GM13977 (cell line): Measurements from ENCODE around the gene NCK1.

Experiments used
- DNase-seq: peaks from one replicate; pipeline ENCODE4 v3.0.0; 2012; ENCODE audit warnings: low spot score
- CTCF ChIP-seq: IDR thresholded peaks from 2 replicates; pipeline ENCODE4 v1.5.1; 2012; ENCODE audit warnings: mild to moderate bottlenecking, control low read depth; ENCODE audit not compliant: insufficient read depth; ENCODE audit errors: extremely low read depth, missing control alignments
- in situ Hi-C: fragments of 300-500 bp; cut with MboI; formaldehyde crosslinking; loops from one replicate; pipeline ENCODE4 v1.12.0; 2022; ENCODE audit warnings: low sequenced_read_pairs, low pct_unique_long_range_greater_than_20kb, mixed read lengths, inconsistent platforms; ENCODE audit not compliant: unreplicated experiment

Gene NCK1

GRCh38 chr3:136932978-136933772 is 71.2 kb downstream of the NCK1 start:
- no peak for DNase-seq
- TF ChIP-seq CTCF: no peak
- in situ Hi-C loops: no loop called here

GRCh38 chr3:136937175-136937574 is 75.2 kb downstream of the NCK1 start:
- no peak for TF ChIP-seq CTCF
- in situ Hi-C loops: no loop called here

GRCh38 chr3:136937851-136938250 is 75.8 kb downstream of the NCK1 start:
- DNase-seq: no peak
- no peak for TF ChIP-seq CTCF
- in situ Hi-C loops: no loop called here

More at GRCh38 chr3:136937175-136937574, 75.2 kb downstream of the NCK1 start:
- no peak for DNase-seq

GRCh38 chr3:136938334-136938733 is 76.3 kb downstream of the NCK1 start:
- TF ChIP-seq CTCF: no peak
- in situ Hi-C loops: no loop called here
- no peak for DNase-seq

- TF ChIP-seq CTCF: no peak
- in situ Hi-C loops: no loop called here
- DNase-seq: no peak
Observed at GRCh38 chr3:136939489-136939888, 77.5 kb downstream of the NCK1 start.

- in situ Hi-C loops: no loop called here
- TF ChIP-seq CTCF: no peak
Observed at GRCh38 chr3:136942803-136943202, 80.8 kb downstream of the NCK1 start.

GRCh38 chr3:136943436-136943835 is 81.4 kb downstream of the NCK1 start:
- in situ Hi-C loops: no loop called here
- no peak for TF ChIP-seq CTCF

More at GRCh38 chr3:136942803-136943202, 80.8 kb downstream of the NCK1 start:
- DNase-seq: no peak

More at GRCh38 chr3:136943436-136943835, 81.4 kb downstream of the NCK1 start:
- DNase-seq: no peak
